Hematopoietic multipotent progenitor cell treated with erythropoietin and hydrocortisone succinate and interleukin-3 and kit ligand, for 17 days (in vitro differentiated cells): ENCODE data around the gene DOCK2.

ENCODE experiments used
- DNase-seq: peaks from one replicate; pipeline ENCODE4 v3.0.0-alpha.2; 2015; ENCODE audit warnings: low spot score

DOCK2 gene

GRCh38 chr5:169864483-169864882, 227.4 kb downstream of the DOCK2 start:
- no peak for DNase-seq

- DNase-seq = no peak
These were observed 230.3 kb downstream of the DOCK2 start for GRCh38 chr5:169867347-169867746.

- DNase-seq = no peak
These were observed 232.0 kb downstream of the DOCK2 start for GRCh38 chr5:169869066-169869465.

DNA sequence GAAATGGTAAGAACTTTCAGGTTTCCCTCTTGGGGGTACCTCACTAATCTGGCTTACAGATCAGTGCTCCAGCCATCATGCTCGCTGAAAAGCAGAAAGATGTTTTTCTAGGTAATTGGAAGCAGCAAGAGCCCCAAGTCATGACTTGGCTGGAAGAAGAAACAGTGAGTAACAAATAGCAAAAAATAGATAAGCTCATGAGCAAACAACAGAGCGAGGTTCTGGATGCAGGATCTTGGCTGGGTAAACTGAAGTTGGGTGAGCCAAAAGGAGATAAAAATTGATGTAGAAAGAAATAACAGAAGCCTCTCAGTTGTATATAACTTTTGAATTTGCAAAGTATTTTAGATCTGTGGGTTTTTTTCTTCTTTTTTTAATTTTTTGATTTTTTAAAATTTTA, 233.1 kb downstream of the DOCK2 start:
- no peak for DNase-seq

DNA sequence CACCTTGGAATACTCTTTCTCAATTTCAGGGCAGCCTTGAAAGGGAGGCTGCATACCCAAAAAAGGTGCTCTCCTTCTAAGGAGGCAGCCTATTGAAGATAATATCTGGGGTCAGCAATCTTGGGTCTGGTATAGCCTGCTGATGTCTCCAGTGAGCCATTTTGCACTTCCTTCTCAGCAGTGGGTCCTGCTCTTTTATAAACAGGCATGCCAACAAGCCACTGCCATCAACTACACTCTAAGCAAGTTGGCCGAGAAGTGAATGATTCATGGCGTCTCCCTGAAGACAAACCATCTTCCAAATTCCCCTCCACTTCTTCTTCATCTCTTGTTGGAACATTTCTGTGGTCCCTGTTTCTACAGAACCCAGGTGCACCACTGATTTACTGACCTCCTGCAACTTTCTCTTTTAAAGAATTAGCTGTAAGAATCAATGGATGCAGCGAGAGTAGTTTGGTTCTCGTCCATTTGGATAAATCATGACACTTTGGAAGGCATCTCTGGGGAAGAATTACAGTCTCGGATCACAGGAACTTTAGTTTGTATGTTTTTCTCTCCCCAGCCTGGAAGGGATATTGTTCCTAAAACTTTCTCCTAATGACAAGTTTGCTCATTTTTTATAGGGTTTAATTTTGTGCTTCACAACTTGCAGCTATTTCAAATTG, 234.9 kb downstream of the DOCK2 start:
- no peak for DNase-seq

GRCh38 chr5:169873642-169874041, 236.6 kb downstream of the DOCK2 start:
- no peak for DNase-seq

GRCh38 chr5:169874621-169875020, 237.5 kb downstream of the DOCK2 start:
- no peak for DNase-seq

DNA sequence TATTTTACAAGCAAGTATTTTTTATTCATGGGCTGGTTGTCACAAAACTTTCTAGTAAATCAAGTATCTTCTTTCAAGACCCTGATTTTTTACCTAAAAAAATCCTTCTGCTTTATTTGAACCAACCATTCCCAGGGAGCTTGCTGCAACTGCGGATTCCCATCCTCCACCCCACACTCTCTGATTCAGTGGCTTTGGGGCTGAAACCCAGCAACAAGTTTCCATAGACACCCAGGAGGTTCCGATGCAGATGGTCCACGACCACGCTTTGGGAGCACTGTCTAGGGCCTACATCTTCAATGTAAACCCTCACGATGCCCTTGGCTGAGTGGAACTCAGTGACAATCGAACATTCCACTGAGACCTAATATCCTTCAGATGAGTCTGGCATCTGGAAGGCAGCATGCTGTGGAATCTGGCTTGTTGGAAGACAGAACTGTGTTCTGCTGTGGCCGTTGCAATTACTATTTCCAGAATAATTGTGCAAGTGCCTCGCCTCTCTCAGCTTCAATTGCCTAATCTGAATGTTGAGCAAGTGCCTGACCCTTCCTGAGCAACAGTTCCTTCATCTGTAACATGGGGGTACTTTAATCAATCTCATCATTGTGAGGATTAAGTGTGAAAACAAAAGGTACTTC, 238.1 kb downstream of the DOCK2 start:
- DNase-seq = no peak

GRCh38 chr5:169875731-169876130, 238.7 kb downstream of the DOCK2 start:
- no peak for DNase-seq

DNA sequence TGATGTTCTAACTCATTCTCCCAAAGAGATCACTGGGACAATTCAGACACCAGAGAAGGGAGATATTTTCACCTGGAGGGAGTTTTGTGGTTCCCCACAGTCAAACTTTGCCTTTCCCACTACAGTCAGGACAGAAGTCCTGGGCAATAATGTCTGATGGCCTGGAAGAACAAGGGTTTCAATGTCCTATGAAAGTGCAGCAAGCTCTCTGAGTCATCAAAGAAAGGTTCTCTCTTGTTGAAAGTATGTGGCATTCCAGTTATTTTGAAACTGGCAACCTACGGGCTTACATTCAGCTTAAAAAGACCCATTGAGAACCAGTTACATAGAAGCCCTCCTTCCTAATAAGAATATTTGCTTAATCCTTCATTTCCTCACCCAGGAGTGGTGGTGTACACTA, 239.3 kb downstream of the DOCK2 start:
- no peak for DNase-seq

GRCh38 chr5:169880012-169880663, 243.1 kb downstream of the DOCK2 start:
- no peak for DNase-seq

- no peak for DNase-seq
These were observed 243.7 kb downstream of the DOCK2 start for GRCh38 chr5:169880785-169881184.

DNA sequence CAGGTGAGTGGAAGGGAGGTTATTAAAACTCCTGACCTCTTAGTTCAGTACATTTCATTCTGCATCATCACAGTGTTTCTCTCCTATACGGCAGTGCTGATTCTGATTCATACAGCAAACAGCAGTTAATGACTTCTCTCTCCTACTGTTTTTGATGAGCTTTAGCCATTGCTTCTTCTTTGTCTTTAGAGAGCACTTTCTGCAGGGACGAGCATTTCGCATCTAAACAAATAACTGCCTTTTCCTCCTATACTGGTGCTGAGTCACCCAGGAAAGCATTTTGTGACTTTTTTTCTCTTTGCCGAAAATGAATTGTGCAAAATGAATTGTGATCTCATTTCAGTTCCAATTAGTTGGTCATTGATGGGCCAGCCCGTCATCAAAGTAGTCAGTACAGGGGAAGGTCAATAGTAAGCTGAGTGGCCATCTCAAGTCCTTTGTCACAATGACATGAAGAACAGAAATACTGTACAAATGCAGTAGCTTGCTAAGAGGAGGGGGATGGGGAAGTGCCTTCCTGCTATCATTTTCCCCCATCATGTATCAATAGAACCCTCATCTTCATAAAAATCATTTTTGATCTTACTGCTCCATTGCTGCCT, 244.7 kb downstream of the DOCK2 start:
- no peak for DNase-seq

DNA sequence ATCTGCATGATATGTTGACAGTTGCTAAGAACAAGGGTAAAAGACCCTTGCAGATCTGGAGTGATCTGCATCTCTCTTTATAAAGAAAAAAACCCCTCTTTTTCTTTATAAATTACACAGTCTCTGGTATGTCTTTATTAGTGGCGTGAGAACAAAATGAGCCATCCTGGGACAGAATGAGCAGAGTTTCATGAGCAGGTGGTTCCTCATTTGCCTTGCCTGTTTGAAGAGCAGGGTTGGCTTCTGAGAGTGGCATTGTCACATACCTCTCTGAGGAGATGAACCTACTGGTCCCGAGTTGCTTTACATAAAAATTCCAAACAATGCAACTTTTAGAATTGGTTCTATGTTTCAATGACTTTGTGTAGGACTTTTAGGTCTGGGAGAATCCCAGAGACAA, 249.0 kb downstream of the DOCK2 start:
- no peak for DNase-seq

DNA sequence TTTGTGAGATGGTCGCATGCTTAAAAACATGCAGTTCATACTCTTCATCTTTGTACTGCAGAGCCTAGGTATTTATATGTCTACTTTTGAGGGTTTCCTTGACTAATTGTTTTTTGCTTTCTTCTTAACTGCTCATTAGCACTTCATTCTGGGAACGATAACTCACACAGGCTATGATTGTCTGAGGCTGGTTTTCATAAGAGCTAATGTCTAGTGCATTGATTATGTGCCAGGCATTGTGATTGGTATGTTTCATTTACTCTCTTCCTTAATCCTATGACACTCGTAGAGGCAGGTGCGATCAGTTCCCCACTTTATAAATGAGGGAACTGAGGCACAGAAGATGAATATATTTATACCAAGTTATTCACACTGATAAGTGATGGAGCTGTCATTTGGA, 249.6 kb downstream of the DOCK2 start:
- DNase-seq = no peak

GRCh38 chr5:169889572-169889971, 252.5 kb downstream of the DOCK2 start:
- no peak for DNase-seq

- DNase-seq = no peak
These were observed 255.9 kb downstream of the DOCK2 start for GRCh38 chr5:169893010-169893409.

- DNase-seq = no peak
These were observed 256.5 kb downstream of the DOCK2 start for GRCh38 chr5:169893571-169893970.

GRCh38 chr5:169895926-169896325, 258.9 kb downstream of the DOCK2 start:
- DNase-seq = no peak

GRCh38 chr5:169897481-169897880, 260.4 kb downstream of the DOCK2 start:
- DNase-seq = no peak

GRCh38 chr5:169901896-169902295, 264.8 kb downstream of the DOCK2 start:
- no peak for DNase-seq

GRCh38 chr5:169904059-169904458, 267.0 kb downstream of the DOCK2 start:
- no peak for DNase-seq

GRCh38 chr5:169904508-169904907, 267.4 kb downstream of the DOCK2 start:
- DNase-seq = no peak
